Loucy (cell line): ENCODE data around the gene APRT.

ENCODE experiments used
- CTCF ChIP-seq: fragments of 200-600 bp; sonication (generic); conservative IDR thresholded peaks from 2 replicates; pipeline ENCODE4 v1.5.1; 2014; ENCODE audit warnings: mild to moderate bottlenecking, antibody characterized with exemption, low read length
- EZH2phosphoT487 ChIP-seq: fragments of 200-600 bp; IDR thresholded peaks from 2 replicates; pipeline ENCODE4 v1.6.1; 2018; ENCODE audit warnings: antibody characterized with exemption, mild to moderate bottlenecking, moderate library complexity, borderline replicate concordance

- TF ChIP-seq CTCF, result no peak
- TF ChIP-seq EZH2phosphoT487, result no peak
Observed at GRCh38 chr16:88830783-88831182, 19.1 kb upstream of the APRT start.
